ENCODE results near the gene PHETA1. TPM values are rescaled to one million over a fixed set of nuclear protein-coding genes. Genes with fewer than 3 reads are reported as not detected.

Gene PHETA1
- total and polyA plus RNA-seq, 2 donors (not counting 1 experiment from before 2014, with no cell fraction given): 7.4 to 9.4 TPM

- H3K9me3 ChIP-seq (ENCODE audit: control extremely low read depth in 1 of 3, control insufficient read depth in 2 of 3, insufficient read depth in 1 of 3, low read length in 2 of 3): no peaks in the 10 kb centered on the region
- H3K27ac Mint-ChIP-seq: peak overlapping the region; percentile 77
- H3K4me1 Mint-ChIP-seq: peaks cover 80% of the 10 kb centered on the region
- intact Hi-C loops (cut with micrococcal nuclease): no loop called here
- ATAC-seq (ENCODE audit: low read depth) (no peak), DNase-seq (no peak)
- POLR2A ChIA-PET: interaction anchor here (0.6 to 6.9 kb wide), 2 partner anchors 25 to 603 kb away, joined by 4 to 36 read pairs; partner anchors contain the start of genes ERP29 and TMEM116
- peaks cover 1 to 8% of the 10 kb centered on the region in 2 experiments for H3K36me3 ChIP-seq (replicated peaks in 1 of 2; ENCODE audit: control extremely low read depth in 1 of 2, control insufficient read depth in 1 of 2, extremely low read depth in 1 of 2, insufficient read depth in 2 of 2, low read length in 1 of 2)
- TF ChIP-seq EZH2 (IDR thresholded peaks at IDR 0.05; ENCODE audit: borderline replicate concordance, insufficient read depth, low read depth, low read length, poor library complexity, severe bottlenecking): no peak
- no peak for TF ChIP-seq CTCF (IDR thresholded peaks at IDR 0.05)
- no peak overlapping the region for H3K4me3 ChIP-seq (ENCODE audit: control extremely low read depth in 1 of 5, extremely low read depth in 1 of 5, insufficient read depth in 1 of 5, low read depth in 2 of 5, low read length in 4 of 5)
- H3K9me3 Mint-ChIP-seq (ENCODE audit: insufficient read depth): no peaks in the 10 kb centered on the region
- peaks cover 68 to 77% of the 10 kb centered on the region in 2 donors for H3K4me1 ChIP-seq (ENCODE audit: control insufficient read depth in 2 of 2, insufficient read depth in 2 of 2, low read length in 2 of 2)
- no peak overlapping the region for H2AFZ ChIP-seq (ENCODE audit: insufficient read depth, low read depth, low read length, poor library complexity, severe bottlenecking)
- H3K4me2 ChIP-seq (replicated peaks; ENCODE audit: low read depth, low read length, poor library complexity, severe bottlenecking): peak overlapping the region; percentile 95
- H3K27me3 ChIP-seq (replicated peaks in 1 of 4; ENCODE audit: control extremely low read depth in 1 of 4, control insufficient read depth in 3 of 4, insufficient read depth in 4 of 4, low read length in 3 of 4): no peaks in the 10 kb centered on the region
- H3K27me3 Mint-ChIP-seq: no peaks in the 10 kb centered on the region
- 60% methylated on average over 11 of the region's 12 CpGs for WGBS (ENCODE audit: insufficient coverage)
- peak overlapping the region; percentile 27 for H3K9ac ChIP-seq (ENCODE audit: low read length)
- CTCF ChIA-PET: interaction anchor here (22.7 kb wide), 1 partner anchor 33 kb away, joined by 1472 read pairs; no protein-coding TSS in a partner anchor
- peak overlapping the region; percentile 67 to 97 for H3K27ac ChIP-seq (ENCODE audit: low read length in 2 of 2)
- H3K4me3 Mint-ChIP-seq: peak overlapping the region; percentile 89
- H4K20me1 ChIP-seq (ENCODE audit: control insufficient read depth, insufficient read depth, low read length, poor library complexity, severe bottlenecking): peaks cover 87% of the 10 kb centered on the region
- peaks cover 97% of the 10 kb centered on the region for H3K79me2 ChIP-seq (ENCODE audit: control insufficient read depth, insufficient read depth, low read length)
Measured at GRCh38 chr12:111410431-111411184, 41.7 kb upstream of the PHETA1 start.
